ENCODE data around the gene CELA3A.
"Not testable (repeated sequence)": the region's sequence is repeated elsewhere in the genome, so short reads cannot be mapped to it uniquely, and the experiment has no call there.

GRCh38 chr1:22002875-22003274 lies 1.4 kb downstream of the CELA3A start:
- not testable (repeated sequence) for TF ChIP-seq CTCF, POLR2A (IDR thresholded peaks at IDR 0.05)

Measured in adrenal gland (tissue), 5 donors.